ENCODE measurements around the gene DSC2.
"Not testable (repeated sequence)": the region's sequence is repeated elsewhere in the genome, so short reads cannot be mapped to it uniquely, and the experiment has no call there.

DSC2 gene

GRCh38 chr18:31042406-31043181 lies 59.6 kb downstream of the DSC2 start, which contains the start of gene DSC3:
Gene DSC3 (minus strand): TSS chr18:31042742. CDS start chr18:31042660, 82 bp downstream.
- DNase-seq (ENCODE audit: low read depth in 2 of 2), result no peak

GRCh38 chr18:31042084-31042405 lies 60.2 kb downstream of the DSC2 start:
- no peak for DNase-seq (ENCODE audit: low read depth in 2 of 2)

- DNase-seq (ENCODE audit: low read depth in 2 of 2), result no peak
These were observed 60.7 kb downstream of the DSC2 start for GRCh38 chr18:31041271-31042083.

GRCh38 chr18:31040686-31041270 lies 61.4 kb downstream of the DSC2 start:
- DNase-seq (ENCODE audit: low read depth in 2 of 2), result no peak

GRCh38 chr18:31039426-31039825 lies 62.8 kb downstream of the DSC2 start:
- no peak for DNase-seq (ENCODE audit: low read depth in 2 of 2)

GRCh38 chr18:31037686-31038085 lies 64.5 kb downstream of the DSC2 start:
- not testable (repeated sequence) for DNase-seq (ENCODE audit: low read depth in 2 of 2)

GRCh38 chr18:31034541-31034940 lies 67.7 kb downstream of the DSC2 start:
- no peak for DNase-seq (ENCODE audit: low read depth in 2 of 2)

- DNase-seq (ENCODE audit: low read depth in 2 of 2), result no peak
These were observed 71.5 kb downstream of the DSC2 start for GRCh38 chr18:31030574-31031278.

GRCh38 chr18:31015715-31016434 lies 86.3 kb downstream of the DSC2 start:
- DNase-seq (ENCODE audit: low read depth in 2 of 2), result no peak

GRCh38 chr18:31011455-31011854 lies 90.8 kb downstream of the DSC2 start:
- peak; percentile 17 to 20 for DNase-seq (ENCODE audit: low read depth in 2 of 2)

GRCh38 chr18:31010601-31011000 lies 91.6 kb downstream of the DSC2 start:
- no peak for DNase-seq (ENCODE audit: low read depth in 2 of 2)

Data from fibroblast of skin of left quadriceps (primary cell).